PFSK-1 (cell line): ENCODE data around the gene TTYH2.

Experiments
- FOXP2 ChIP-seq: optimal IDR thresholded peaks from 2 replicates; pipeline ENCODE3; 2011; ENCODE audit warnings: borderline replicate concordance, control low read depth, inconsistent platforms; ENCODE audit not compliant: insufficient read depth; ENCODE audit errors: extremely low read length, extremely low read depth
- POLR2AphosphoS5 ChIP-seq: IDR thresholded peaks from 2 replicates; pipeline ENCODE4 v1.6.1; 2012; ENCODE audit warnings: low read depth, mild to moderate bottlenecking, control low read depth, low read length, moderate library complexity
- REST ChIP-seq, 2 experiments: IDR thresholded peaks; 2 replicates each; pipeline versions ENCODE4 v1.6.1 to v1.8.0; 2011 to 2012; ENCODE audit warnings: low read depth in 2 of 2, low read length in 2 of 2, control low read depth in 1 of 2, inconsistent platforms in 1 of 2, mild to moderate bottlenecking in 1 of 2, moderate library complexity in 1 of 2; ENCODE audit not compliant: insufficient read depth in 1 of 2
- SIN3A ChIP-seq: IDR thresholded peaks from 2 replicates; pipeline ENCODE4 v1.6.1; 2012; ENCODE audit warnings: mild to moderate bottlenecking, low read length, moderate library complexity, borderline replicate concordance; ENCODE audit not compliant: insufficient read depth
- TAF1 ChIP-seq: IDR thresholded peaks from 2 replicates; pipeline ENCODE4 v1.6.1; 2012; ENCODE audit warnings: low read length, control low read depth, borderline replicate concordance; ENCODE audit not compliant: insufficient read depth

Gene TTYH2

GRCh38 chr17:74194682-74195081, 18.7 kb upstream of the TTYH2 start:
- TF ChIP-seq FOXP2 (no peak), POLR2AphosphoS5 (no peak), SIN3A (no peak), REST (IDR thresholded peaks at IDR 0.05; ENCODE audit: insufficient read depth in 1 of 2, low read depth in 2 of 2, low read length in 2 of 2) (no peak), TAF1 (no peak)

- TF ChIP-seq TAF1 = no peak
- TF ChIP-seq POLR2AphosphoS5 = no peak
- TF ChIP-seq FOXP2 = no peak
These were observed 16.6 kb upstream of the TTYH2 start for GRCh38 chr17:74196541-74197317.

- TF ChIP-seq TAF1 = no peak
- no peak for TF ChIP-seq REST (IDR thresholded peaks at IDR 0.05; ENCODE audit: insufficient read depth in 1 of 2, low read depth in 2 of 2, low read length in 2 of 2)
- no peak for TF ChIP-seq POLR2AphosphoS5
These were observed 15.6 kb upstream of the TTYH2 start for GRCh38 chr17:74197801-74198200.

- TF ChIP-seq POLR2AphosphoS5 (no peak), FOXP2 (no peak), TAF1 (no peak), REST (IDR thresholded peaks at IDR 0.05; ENCODE audit: insufficient read depth in 1 of 2, low read depth in 2 of 2, low read length in 2 of 2) (no peak), SIN3A (no peak)
These were observed 14.7 kb upstream of the TTYH2 start for GRCh38 chr17:74198694-74199093.

- TF ChIP-seq TAF1 = no peak
- no peak for TF ChIP-seq REST (IDR thresholded peaks at IDR 0.05; ENCODE audit: insufficient read depth in 1 of 2, low read depth in 2 of 2, low read length in 2 of 2)
- no peak for TF ChIP-seq SIN3A
- no peak for TF ChIP-seq POLR2AphosphoS5
- no peak for TF ChIP-seq FOXP2
These were observed 13.9 kb upstream of the TTYH2 start for GRCh38 chr17:74199306-74200092.
